Measurements from ENCODE around the gene EHD1. TPM values are rescaled to one million over a fixed set of nuclear protein-coding genes. Genes with fewer than 3 reads are reported as not detected.

EHD1 gene
- total RNA-seq, 4 donors from 2014 or later, result 29.5 to 44.0 (median 31.8) TPM

DNA sequence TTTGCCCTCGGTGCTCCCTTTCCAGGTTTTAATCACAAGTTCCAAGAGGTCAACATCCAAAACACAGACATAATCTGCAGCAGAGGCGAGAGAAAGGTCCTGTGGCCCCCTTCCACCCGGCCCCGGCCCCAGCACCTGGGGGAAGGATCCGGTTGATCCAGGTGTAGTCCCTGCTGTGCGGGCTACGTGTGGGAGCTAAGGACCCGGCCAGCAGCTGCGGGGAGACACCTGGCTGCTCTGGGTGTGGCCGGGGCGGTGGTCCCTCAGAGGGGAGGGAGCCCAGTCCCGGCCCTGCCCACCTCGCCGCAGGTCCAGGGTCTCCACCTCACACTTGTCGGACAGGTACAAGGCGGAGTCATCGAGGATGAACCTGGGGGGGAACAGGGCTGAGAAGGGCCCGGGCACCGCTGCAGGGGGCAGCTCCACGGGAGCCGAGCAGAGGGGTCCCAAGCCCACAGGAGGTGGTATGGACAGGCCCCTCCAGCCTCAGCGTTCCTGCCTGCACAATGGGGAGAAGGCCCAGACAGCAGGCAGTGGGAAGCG, 24.9 kb upstream of the EHD1 start:
- Histone ChIP-seq H3K36me3 (peaks cover 24 to 100% (median 49%) of the 10 kb centered on the region in 3 donors), H3K4me3 (no peak overlapping the region), H3K27me3 (no peaks in the 10 kb centered on the region), H3K4me1 (peaks cover 0 to 9% (median 5%) of the 10 kb centered on the region in 3 donors), H3K9me3 (no peaks in the 10 kb centered on the region), H3K27ac (no peak overlapping the region)
- intact Hi-C loops (cut with DNase I), result no loop called here
- WGBS, 2 donors, result 95 to 100% methylated on average over 1 to 10 of the region's 23 CpGs
- TF ChIP-seq POLR2A (IDR thresholded peaks at IDR 0.05) (no peak), CTCF (IDR thresholded peaks at IDR 0.05) (no peak)
- DNase-seq, result no peak

DNA sequence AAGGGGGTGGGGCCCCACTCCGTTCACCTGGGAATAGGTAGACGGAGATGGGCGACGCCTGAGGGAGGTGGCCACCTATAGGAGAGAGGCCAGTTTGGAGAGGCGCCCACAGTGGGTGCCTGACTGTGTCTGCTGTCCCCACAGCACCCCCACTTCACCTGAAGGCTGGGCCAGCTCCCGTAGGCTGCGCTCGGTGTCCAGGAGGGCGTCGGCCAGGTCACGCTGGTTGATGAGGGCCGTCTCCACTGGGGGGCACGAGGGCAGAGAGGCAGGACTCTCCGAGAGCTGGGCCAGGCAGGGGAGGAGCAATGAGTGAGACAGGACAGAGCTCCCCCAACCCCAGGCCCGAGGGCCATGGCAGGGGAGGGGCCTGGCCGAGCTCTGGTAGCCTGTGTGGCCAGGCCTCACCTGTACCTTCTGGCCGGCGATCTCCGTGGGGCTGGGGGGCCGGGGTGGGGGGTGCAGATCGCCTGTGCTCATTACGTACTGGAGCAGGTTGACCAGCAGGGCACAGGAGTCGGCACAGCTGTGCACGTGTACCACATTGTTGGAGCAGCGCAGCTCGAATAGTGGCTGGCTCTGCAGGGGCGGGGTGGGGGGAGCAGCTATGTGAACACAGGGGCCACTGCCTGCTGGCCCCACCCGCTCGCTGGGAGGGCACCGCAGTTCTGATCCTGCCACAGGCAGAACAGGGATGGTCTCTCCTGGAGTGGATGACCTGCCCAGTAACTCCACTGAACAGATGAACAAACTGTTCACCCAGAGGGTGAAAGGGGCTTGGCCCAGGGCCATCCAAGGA, 23.9 kb upstream of the EHD1 start:
- Histone ChIP-seq H3K27me3 (no peaks in the 10 kb centered on the region), H3K36me3 (peaks cover 34 to 100% (median 43%) of the 10 kb centered on the region in 3 donors), H3K4me1 (peaks cover 0 to 9% (median 5%) of the 10 kb centered on the region in 3 donors), H3K27ac (no peak overlapping the region), H3K4me3 (no peak overlapping the region), H3K9me3 (no peaks in the 10 kb centered on the region)
- intact Hi-C loops (cut with DNase I), result no loop called here
- no peak for DNase-seq
- no peak for TF ChIP-seq CTCF (IDR thresholded peaks at IDR 0.05)
- no peak for TF ChIP-seq POLR2A (IDR thresholded peaks at IDR 0.05)
- 80% methylated on average over 1 of the region's 30 CpGs; no CpG with 5 or more reads in 1 of the 2 donors for whole genome bisulfite sequencing, 2 donors

DNA sequence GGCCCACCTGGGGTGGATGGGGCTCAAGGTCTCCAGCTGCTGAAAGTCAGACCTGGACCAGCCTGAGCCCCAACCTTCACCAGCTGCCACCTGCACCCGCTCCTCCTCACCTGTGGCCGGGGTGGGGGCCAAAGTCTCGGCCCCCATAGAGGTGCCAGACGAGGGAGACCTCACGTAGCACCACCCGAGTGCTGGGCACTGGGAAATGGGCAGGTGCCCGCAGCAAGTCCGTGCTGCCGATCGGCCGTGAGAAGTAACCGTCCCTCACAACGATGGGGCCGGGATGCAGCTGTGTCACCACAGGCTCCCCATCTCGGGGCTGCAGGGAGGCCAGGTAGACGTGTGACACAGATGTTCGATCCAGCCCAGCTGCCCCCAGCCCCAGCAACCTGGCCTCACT, 22.4 kb upstream of the EHD1 start:
- TF ChIP-seq POLR2A (IDR thresholded peaks at IDR 0.05) (no peak), CTCF (IDR thresholded peaks at IDR 0.05) (no peak)
- 89% methylated on average over 4 of the region's 17 CpGs; no CpG with 5 or more reads in 1 of the 2 donors for WGBS, 2 donors
- Histone ChIP-seq H3K4me3 (no peak overlapping the region), H3K27ac (no peak overlapping the region), H3K9me3 (no peaks in the 10 kb centered on the region), H3K36me3 (peaks cover 29 to 100% (median 32%) of the 10 kb centered on the region in 3 donors), H3K4me1 (peaks cover 0 to 9% (median 5%) of the 10 kb centered on the region in 3 donors), H3K27me3 (no peaks in the 10 kb centered on the region)
- intact Hi-C loops (cut with DNase I), result no loop called here
- no peak for DNase-seq

- WGBS, 2 donors, result 44 to 47% methylated on average over 8 of the region's 14 CpGs
- no peak for DNase-seq
- Histone ChIP-seq H3K9me3 (no peaks in the 10 kb centered on the region), H3K36me3 (peaks cover 27 to 100% (median 29%) of the 10 kb centered on the region in 3 donors), H3K27me3 (no peaks in the 10 kb centered on the region), H3K4me3 (no peak overlapping the region), H3K27ac (no peak overlapping the region), H3K4me1 (peaks cover 0 to 9% (median 5%) of the 10 kb centered on the region in 3 donors)
- intact Hi-C loops (cut with DNase I), result no loop called here
- TF ChIP-seq CTCF (IDR thresholded peaks at IDR 0.05) (no peak), POLR2A (IDR thresholded peaks at IDR 0.05) (no peak)
These were observed 21.9 kb upstream of the EHD1 start for GRCh38 chr11:64900263-64900678.

GRCh38 chr11:64898541-64898940, 20.1 kb upstream of the EHD1 start:
- Histone ChIP-seq H3K27me3 (no peaks in the 10 kb centered on the region), H3K27ac (no peak overlapping the region), H3K9me3 (no peaks in the 10 kb centered on the region), H3K4me1 (peaks cover 0 to 22% (median 5%) of the 10 kb centered on the region in 3 donors), H3K36me3 (peaks cover 29 to 91% (median 30%) of the 10 kb centered on the region in 3 donors), H3K4me3 (no peak overlapping the region)
- TF ChIP-seq POLR2A (IDR thresholded peaks at IDR 0.05) (no peak), CTCF (IDR thresholded peaks at IDR 0.05) (no peak)
- DNase-seq, result no peak
- intact Hi-C loops (cut with DNase I), result no loop called here
- WGBS, 2 donors, result 100% methylated on average over 1 to 2 of the region's 19 CpGs

Data from esophagus squamous epithelium (tissue), 5 donors.